Transverse colon (tissue), 4 donors: ENCODE data around the gene LRFN4. TPM values are rescaled to one million over a fixed set of nuclear protein-coding genes. Genes with fewer than 3 reads are reported as not detected.

Experiments
- DNase-seq: peaks from one replicate; pipeline ENCODE4 v3.0.0-alpha.2; 2019
- H3K27ac ChIP-seq, 4 donors: fragments of 200-600 bp; sonication (generic); 2 replicates each; pipeline ENCODE4 v1.5.1; 2016 to 2018; ENCODE audit warnings: inconsistent platforms in 4 of 4
- H3K27me3 ChIP-seq: fragments of 200-600 bp; sonication (generic); 2 replicates; pipeline ENCODE4 v1.5.1; 2017; ENCODE audit warnings: inconsistent platforms
- H3K36me3 ChIP-seq, 4 donors: fragments of 200-600 bp; sonication (generic); 2 replicates each; pipeline ENCODE4 v1.5.1; 2017 to 2019; ENCODE audit warnings: inconsistent platforms in 4 of 4
- H3K4me1 ChIP-seq, 4 donors: fragments of 200-600 bp; sonication (generic); 2 replicates each; pipeline ENCODE4 v1.5.1; 2017 to 2020; ENCODE audit warnings: inconsistent platforms in 4 of 4
- H3K4me3 ChIP-seq, 4 donors: fragments of 200-600 bp; sonication (generic); 1 replicate in 1 of 4; 2 replicates in 3 of 4; pipeline versions ENCODE4 v1.5.1 to v1.6.1; 2017 to 2019; ENCODE audit warnings: inconsistent platforms in 4 of 4
- H3K9me3 ChIP-seq, 2 donors: fragments of 200-600 bp; sonication (generic); 2 replicates each; pipeline ENCODE4 v1.5.1; 2017 to 2019; ENCODE audit warnings: inconsistent platforms in 2 of 2
- EP300 ChIP-seq: sonication (generic); formaldehyde crosslinking; IDR thresholded peaks from one replicate; pipeline ENCODE4 v1.6.1; 2017; ENCODE audit warnings: antibody characterized with exemption, low read depth
- POLR2A ChIP-seq: fragments of 450-650 bp; IDR thresholded peaks from one replicate; pipeline ENCODE4 v1.6.1; 2016; ENCODE audit warnings: antibody characterized with exemption, mild to moderate bottlenecking, moderate library complexity
- POLR2AphosphoS5 ChIP-seq, 3 donors: sonication (generic); formaldehyde crosslinking; IDR thresholded peaks; one replicate each; pipeline ENCODE4 v1.6.1; 2016; ENCODE audit warnings: antibody characterized with exemption in 3 of 3
- WGBS, 2 donors: methylation state at CpG; one replicate each; pipeline ENCODE4 v1.1.5; 2018; ENCODE audit warnings: low coverage in 1 of 2; 5-methylcytosine and 5-hydroxymethylcytosine counted together
- in situ Hi-C, 4 donors: fragments of 200-750 bp; cut with MboI; loops; one replicate each; pipeline versions ENCODE4 v1.15.0 to v1.15.1; 2017; ENCODE audit warnings: low sequenced_read_pairs in 3 of 4, low pct_ligation_motif_present in 1 of 4, low pct_unique_long_range_greater_than_20kb in 1 of 4
- intact Hi-C: fragments of 100-400 bp; cut with DNase I; formaldehyde crosslinking; loops from one replicate; pipeline ENCODE4 v1.15.1; 2023; ENCODE audit warnings: low total_unique reads
- total RNA-seq, 4 donors: library from RNA; depleted of rRNA; stranded (reverse); fragments of >200 nt; gene quantifications; one replicate each; pipeline ENCODE4 v1.1.0, GENCODE V29; 2016
- TF ChIP-seq, protein P1 (sequence below), 5 experiments: fragments of 200-600 bp in 3 of 5; fragments of 450-650 bp in 2 of 5; sonication (generic) in 3 of 5; IDR thresholded peaks; 1 replicate in 2 of 5; 2 replicates in 3 of 5; pipeline ENCODE4 v1.5.1; 2016 to 2017; ENCODE audit warnings: antibody characterized with exemption in 5 of 5, inconsistent platforms in 3 of 5, mild to moderate bottlenecking in 2 of 5, moderate library complexity in 1 of 5

Gene LRFN4
- total RNA-seq, result 10 to 100 TPM; 14.3 to 52.3 (median 22.6) TPM

DNA sequence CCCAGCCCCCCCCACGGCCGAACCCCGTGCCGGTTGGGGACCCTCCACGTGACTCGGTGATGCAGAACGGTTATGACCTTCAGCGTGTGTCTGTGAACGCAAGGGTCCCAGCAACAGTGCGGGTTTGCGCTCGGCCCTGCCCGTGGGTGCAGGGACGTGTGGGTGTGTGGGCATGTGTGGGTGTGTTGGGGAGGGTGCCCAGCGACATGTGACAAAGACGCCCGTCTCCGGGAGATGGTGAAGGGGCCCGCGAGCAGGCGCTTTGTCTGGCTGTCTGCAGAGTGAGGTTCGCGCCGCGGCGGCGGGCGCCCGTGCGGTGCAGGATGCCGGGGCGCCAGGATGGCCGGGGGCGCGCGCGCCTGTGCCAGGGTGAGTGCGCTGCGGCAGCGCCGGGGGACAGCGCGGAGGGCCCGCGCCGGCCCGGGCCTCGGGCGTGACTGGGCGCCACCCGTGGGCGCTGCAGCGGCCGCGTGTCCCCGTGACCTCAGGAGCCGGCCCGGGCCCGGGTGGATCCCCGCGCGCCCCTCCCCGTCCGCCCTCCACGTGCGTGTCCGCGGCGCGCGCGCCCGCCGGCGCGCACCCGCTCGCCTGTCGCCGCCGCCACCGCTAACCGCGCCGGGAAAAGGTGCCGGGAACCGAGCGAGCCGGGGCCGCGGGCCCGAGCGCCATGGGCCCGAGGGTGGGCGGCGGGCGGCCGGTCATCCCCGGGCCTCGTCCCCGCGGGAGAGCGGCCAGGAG is at the start of gene LRFN4:
TSS of gene LRFN4 (plus strand) at position 569 of the 738 bp plus-strand sequence. CDS start 681 bp downstream, outside the sequence.
- Histone ChIP-seq H3K27me3 (no peaks in the 10 kb centered on the region), H3K36me3 (no peaks in the 10 kb centered on the region), H3K27ac (peak within 1 kb of the TSS; percentile 89 to 93 (median 91)), H3K4me1 (peaks cover 6 to 17% (median 12%) of the 10 kb centered on the region in 4 donors), H3K9me3 (no peaks in the 10 kb centered on the region), H3K4me3 (peak within 1 kb of the TSS; percentile 55 to 72 (median 57))
- peak; percentile 59 for DNase-seq
- intact Hi-C loops, result no loop called here
- no peak for TF ChIP-seq POLR2AphosphoS5 (IDR thresholded peaks at IDR 0.05)
- TF ChIP-seq POLR2A, result no peak
- no peak for TF ChIP-seq EP300
- 1% methylated on average over 57 of the region's 103 CpGs; no CpG with 5 or more reads in 1 of the 2 donors for WGBS, 2 donors
- in situ Hi-C loops, result no loop called here

DNA sequence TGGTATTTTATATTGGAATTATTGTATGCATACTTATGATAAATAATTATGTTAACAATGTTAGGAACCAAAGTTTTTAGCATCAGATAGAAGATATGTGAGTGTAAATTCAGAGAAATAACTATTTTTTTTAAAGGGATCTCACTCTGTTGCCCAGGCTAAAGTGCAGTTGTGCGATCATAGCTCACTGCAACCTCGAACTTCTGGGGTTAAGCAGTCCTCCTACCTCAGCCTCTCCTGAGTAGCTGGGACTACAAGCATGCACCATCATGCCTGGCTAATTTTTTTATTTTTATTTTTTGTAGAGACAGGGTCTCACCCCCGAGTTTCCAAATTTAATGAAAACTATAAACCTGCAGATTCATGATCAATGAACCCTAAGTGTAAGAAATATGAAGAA is 47.3 kb upstream of the LRFN4 start:
- Histone ChIP-seq H3K4me1 (no peaks in the 10 kb centered on the region), H3K4me3 (no peak overlapping the region), H3K9me3 (no peaks in the 10 kb centered on the region), H3K27ac (no peak overlapping the region), H3K36me3 (no peaks in the 10 kb centered on the region), H3K27me3 (no peaks in the 10 kb centered on the region)
- in situ Hi-C loops, result no loop called here
- WGBS, 2 donors, result 93 to 94% methylated on average over 3 of the region's 3 CpGs
- TF ChIP-seq EP300 (no peak), POLR2A (no peak)
- TF ChIP-seq, protein P1, sequence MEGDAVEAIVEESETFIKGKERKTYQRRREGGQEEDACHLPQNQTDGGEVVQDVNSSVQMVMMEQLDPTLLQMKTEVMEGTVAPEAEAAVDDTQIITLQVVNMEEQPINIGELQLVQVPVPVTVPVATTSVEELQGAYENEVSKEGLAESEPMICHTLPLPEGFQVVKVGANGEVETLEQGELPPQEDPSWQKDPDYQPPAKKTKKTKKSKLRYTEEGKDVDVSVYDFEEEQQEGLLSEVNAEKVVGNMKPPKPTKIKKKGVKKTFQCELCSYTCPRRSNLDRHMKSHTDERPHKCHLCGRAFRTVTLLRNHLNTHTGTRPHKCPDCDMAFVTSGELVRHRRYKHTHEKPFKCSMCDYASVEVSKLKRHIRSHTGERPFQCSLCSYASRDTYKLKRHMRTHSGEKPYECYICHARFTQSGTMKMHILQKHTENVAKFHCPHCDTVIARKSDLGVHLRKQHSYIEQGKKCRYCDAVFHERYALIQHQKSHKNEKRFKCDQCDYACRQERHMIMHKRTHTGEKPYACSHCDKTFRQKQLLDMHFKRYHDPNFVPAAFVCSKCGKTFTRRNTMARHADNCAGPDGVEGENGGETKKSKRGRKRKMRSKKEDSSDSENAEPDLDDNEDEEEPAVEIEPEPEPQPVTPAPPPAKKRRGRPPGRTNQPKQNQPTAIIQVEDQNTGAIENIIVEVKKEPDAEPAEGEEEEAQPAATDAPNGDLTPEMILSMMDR (IDR thresholded peaks at IDR 0.05), result no peak
- intact Hi-C loops, result no loop called here
- no peak for DNase-seq

DNA sequence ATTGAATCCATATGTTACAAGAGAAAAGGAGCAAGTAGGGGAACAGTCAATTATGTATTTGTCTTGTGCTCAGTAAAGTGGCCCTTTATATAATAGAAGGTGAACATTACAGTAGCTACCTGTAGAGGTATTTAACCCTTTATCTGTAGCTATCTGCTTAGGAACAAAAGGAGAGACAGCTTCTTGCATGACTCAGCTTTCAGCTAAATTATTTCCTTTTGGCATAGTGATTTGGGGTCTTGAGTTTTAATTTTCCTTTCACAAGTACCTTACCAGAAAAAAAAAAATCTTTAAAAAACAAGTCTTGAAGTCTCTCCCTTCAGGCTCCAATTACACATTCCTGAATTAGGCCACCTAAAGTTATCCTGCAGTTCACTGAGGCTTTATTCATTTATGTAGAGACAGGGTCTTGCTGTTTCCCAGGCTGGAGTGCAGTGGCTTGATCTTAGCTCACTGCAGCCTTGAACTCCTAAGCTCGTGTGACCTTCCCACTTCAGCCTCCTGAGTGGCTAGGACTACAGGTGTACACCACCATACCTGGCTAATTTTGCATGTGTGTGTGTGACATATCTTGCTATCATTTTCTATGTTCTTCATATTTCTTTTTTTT is 46.2 kb upstream of the LRFN4 start:
- Histone ChIP-seq H3K27ac (no peak overlapping the region), H3K27me3 (no peaks in the 10 kb centered on the region), H3K4me3 (no peak overlapping the region), H3K9me3 (no peaks in the 10 kb centered on the region), H3K36me3 (no peaks in the 10 kb centered on the region), H3K4me1 (no peaks in the 10 kb centered on the region)
- in situ Hi-C loops, result no loop called here
- TF ChIP-seq POLR2A (no peak), EP300 (no peak), POLR2AphosphoS5 (IDR thresholded peaks at IDR 0.05) (no peak)
- TF ChIP-seq, protein P1 (IDR thresholded peaks at IDR 0.05), result no peak
- no peak for DNase-seq
- WGBS, 2 donors, result 100% methylated on average over 1 of the region's 1 CpG
- intact Hi-C loops, result no loop called here

DNA sequence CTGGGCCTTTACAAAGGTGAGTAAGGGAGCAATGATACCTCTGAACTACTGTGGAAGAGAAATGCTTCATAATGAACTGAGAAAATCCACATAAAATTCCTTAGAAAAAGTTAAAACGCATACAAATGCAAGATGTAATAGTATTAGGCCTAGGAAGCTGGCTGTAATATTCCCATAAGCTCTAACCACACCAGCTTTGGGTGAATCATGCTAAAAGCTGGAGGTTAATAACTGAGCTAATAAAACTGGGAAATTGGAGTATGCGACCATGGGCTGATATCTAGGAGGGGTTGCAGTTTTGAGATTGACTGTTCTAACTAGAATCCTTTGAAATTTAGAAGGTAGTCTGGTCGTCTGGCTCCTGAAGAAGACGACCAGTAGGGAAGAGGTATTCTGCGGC is 42.2 kb upstream of the LRFN4 start:
- Histone ChIP-seq H3K27ac (no peak overlapping the region), H3K9me3 (no peaks in the 10 kb centered on the region), H3K36me3 (no peaks in the 10 kb centered on the region), H3K4me1 (no peaks in the 10 kb centered on the region), H3K4me3 (no peak overlapping the region), H3K27me3 (no peaks in the 10 kb centered on the region)
- in situ Hi-C loops (no loop called here), intact Hi-C loops (no loop called here)
- 81 to 91% methylated on average over 5 of the region's 5 CpGs for WGBS, 2 donors
- no peak for TF ChIP-seq POLR2A
- TF ChIP-seq POLR2AphosphoS5 (IDR thresholded peaks at IDR 0.05), result no peak
- TF ChIP-seq, protein P1 (IDR thresholded peaks at IDR 0.05), result no peak
- TF ChIP-seq EP300, result no peak
- DNase-seq, result no peak
